ENCODE measurements around the gene FXYD5.
"Not testable (repeated sequence)": the region's sequence is repeated elsewhere in the genome, so short reads cannot be mapped to it uniquely, and the experiment has no call there.

FXYD5 gene

GRCh38 chr19:35179830-35180229 lies 25.3 kb downstream of the FXYD5 start:
- DNase-seq (ENCODE audit: low spot score): no peak

- DNase-seq (ENCODE audit: low spot score): no peak
These were observed 26.9 kb downstream of the FXYD5 start for GRCh38 chr19:35181387-35181786.

- DNase-seq (ENCODE audit: low spot score): no peak
These were observed 29.7 kb downstream of the FXYD5 start for GRCh38 chr19:35184267-35184666.

DNA sequence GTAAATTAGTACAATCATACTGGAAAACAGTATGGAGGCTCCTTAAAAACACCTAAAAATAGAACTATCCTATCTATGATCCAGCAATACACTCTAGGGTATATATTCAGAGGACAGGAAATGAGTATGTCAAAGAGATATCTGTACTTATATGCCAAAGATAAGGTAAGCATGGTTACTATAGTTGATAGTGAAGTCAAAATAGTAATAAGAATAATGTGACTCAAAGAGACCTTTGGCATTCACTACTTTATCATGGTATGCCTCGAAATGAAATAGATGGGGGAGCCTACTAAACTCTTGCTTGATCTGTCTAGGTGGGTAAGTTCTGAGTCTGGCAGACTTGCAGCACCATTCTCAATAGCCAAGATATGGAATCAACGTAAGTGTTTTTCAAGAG lies 30.3 kb downstream of the FXYD5 start:
- DNase-seq (ENCODE audit: low spot score): no peak

GRCh38 chr19:35194012-35194984 lies 39.8 kb downstream of the FXYD5 start:
- no peak for DNase-seq (ENCODE audit: low spot score)

DNA sequence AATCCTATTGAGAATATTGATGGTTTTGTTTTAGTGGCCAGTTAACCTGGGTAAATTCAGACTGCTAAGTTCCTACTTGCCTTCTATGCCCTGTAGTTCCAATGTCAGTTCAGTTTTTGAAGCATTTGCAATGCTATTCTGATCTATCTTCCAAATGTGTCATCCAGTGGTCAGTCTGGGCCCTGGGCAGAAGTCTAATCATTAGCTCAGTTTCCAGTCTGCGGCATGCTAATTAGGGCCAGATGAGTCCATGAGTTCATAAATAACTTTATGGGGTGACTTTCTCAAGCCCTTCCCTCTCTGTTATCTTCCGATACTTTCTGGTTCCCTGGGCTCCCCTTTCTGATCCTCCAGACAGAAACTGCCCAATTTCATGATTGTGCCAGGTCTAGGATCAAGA lies 41.3 kb downstream of the FXYD5 start:
- DNase-seq (ENCODE audit: low spot score): no peak

DNA sequence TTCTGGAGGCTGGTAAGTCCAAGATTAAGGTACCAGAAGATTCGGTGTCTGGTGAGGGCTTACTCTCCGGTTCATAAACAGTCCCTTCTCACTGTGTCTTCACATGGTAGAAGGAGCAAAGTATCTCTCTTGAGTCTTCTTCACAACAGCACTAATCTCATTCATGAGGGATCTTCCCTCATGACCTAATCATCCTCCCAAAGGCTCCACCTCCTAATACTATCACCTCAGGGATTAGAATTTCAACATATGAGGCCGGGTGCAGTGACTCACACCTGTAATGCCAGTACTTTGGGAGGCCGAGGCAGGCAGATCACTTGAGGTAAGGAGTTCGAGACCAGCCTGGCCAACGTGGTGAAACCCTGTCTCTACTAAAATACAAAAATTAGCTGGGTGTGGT lies 42.3 kb downstream of the FXYD5 start:
- DNase-seq (ENCODE audit: low spot score): not testable (repeated sequence)

DNA sequence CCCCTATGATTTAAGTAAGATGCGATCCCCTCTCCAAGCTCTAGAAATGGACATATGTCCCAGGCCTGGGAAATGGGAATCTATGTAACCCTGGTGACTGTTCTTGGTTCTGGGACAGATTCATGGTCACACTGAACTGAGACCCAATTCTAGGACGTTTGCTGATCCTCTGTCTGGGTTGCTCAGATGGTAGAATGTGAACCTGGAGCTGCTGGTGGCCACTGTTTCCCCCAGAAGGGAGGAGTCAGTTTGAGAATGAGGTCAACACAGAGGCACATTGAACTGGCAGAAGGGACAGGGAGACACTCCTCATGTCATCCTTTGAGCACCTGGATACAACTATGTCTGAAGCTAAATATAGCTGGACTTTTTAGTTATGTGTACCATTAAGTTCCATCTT lies 44.9 kb downstream of the FXYD5 start:
- DNase-seq (ENCODE audit: low spot score): no peak

DNA sequence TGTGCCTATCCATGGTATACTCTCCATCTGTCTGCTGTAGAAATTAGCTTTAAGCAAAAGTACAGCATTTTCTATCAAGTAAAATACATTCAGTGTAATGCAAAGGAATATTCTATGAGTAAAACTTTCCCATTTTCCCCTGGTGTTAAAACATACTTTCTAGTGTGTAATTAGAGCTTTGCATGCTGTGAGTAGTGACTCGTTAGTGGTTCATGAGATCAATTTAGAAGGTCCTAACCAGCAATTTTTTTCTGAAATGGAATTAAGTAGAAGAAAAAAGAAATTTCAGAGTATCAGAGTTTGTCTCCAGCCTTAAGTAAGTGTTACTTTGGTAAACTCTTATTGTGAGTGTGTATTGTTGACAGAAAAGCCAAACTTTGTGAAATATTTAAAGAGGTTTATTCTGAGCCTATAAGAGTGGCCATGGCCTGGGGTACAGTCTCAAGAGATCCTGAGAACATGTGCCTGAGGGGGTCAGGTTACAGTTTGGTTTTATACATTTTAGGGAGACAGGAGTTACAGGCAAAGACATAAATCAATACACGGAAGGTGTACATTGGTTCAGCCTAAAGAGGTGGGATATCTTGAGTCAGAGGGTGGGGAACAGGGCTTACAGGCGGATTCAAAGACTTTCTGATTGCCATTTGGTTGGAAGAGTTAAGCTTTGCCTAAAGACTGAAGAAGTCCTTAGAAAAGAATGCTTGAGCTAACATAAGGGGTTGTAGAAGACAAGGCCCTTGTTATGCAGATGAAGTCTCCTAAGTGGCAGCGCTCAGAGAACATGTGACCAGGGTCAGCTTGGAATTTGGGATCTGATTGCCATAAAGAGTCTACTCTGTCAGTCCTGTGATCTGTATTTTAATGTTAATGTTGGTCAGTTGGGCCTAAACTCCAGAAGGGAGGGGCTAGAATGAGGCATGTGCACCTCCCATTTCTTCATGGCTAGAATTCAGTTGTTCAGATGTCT lies 48.5 kb downstream of the FXYD5 start:
- no peak for DNase-seq (ENCODE audit: low spot score)

DNA sequence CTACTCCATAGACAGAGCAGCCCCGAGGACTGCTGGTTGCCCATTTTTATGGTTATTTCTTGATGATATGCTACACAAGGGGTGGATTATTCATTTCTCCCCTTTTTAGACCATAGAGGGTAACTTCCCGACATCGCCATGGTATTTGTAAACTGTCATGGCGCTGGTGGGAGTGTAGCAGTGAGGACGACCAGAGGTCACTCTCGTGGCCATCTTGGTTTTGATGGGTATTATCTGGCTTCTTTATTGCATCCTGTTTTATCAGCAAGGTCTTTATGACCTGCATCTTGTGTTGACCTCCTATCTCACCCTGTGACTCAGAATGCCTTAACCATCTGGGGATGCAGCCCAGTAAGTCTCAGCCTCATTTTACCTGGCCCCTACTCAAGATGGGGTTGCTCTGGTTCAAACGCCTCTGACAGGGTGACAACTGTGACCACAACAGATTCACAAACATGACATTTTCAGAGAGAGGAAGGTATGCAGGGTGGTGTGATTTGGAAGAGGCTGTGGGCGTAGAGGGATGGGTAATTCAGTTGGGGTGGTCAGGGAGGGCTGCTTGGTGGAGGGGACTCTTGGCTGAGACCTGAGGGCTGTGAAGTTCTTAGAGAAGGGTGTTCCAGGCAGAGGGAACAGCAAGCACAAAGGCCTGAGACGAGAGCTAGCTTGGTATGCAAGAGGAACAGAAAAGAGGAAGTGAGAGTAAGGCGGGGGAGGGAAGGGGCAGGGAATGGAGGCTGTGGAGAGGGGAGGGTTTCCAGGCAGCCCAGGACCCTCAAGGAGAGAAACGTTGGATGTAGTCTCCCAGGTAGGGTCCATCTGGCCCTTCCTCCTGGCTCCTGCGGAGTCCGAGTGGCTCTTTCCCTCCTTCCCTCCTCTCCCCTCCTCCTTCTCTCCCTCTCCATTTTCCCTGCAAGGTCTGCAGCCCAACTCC lies 50.5 kb downstream of the FXYD5 start:
- DNase-seq (ENCODE audit: low spot score): peak; percentile 57

DNA sequence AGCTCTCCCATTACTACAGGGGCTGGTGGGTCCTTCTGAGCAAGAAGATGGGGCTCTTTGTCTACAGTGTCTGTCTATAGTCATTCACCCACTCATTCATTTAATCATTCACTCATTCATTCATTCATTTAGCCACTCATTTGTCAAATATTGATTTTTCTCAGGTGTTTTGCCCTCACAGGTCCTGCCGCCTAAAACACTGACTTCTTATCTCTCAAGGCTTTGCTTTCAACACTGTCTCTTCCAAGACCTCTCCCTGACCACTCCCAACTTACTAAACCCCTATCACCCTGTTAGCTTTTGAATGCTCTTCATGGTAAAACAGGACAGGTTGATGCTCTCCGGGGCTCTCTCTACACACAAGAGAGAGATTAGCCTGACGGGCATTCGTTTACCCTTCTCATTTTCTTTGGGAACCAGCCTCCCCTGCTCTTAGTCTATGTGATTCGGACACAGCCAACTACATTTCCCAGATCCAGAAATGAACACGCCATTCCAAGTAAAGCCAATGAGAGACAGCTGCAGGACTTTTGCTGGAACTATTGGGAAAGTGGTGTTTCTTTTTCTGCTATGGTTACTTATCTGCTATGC lies 51.3 kb downstream of the FXYD5 start:
- DNase-seq (ENCODE audit: low spot score): no peak

DNA sequence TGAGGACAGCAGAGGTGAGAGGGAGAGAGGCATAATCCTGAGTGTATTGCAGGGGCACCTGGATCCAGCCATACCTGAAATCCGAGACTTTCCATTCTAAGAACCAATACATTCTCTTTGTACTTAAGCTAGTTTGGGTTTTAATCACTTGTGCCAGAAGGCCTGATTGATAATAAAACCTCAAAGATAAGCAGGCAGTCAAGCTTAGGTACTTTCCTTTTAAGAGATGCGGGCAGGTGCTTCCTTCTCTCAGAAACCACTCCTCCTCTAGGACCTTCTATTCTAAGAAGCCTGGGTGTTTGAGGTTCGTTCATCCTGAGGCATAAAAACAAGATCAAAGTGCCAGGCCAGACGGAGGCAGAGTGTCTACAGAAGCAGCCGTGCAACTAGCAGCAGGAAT lies 51.8 kb downstream of the FXYD5 start:
- no peak for DNase-seq (ENCODE audit: low spot score)

DNA sequence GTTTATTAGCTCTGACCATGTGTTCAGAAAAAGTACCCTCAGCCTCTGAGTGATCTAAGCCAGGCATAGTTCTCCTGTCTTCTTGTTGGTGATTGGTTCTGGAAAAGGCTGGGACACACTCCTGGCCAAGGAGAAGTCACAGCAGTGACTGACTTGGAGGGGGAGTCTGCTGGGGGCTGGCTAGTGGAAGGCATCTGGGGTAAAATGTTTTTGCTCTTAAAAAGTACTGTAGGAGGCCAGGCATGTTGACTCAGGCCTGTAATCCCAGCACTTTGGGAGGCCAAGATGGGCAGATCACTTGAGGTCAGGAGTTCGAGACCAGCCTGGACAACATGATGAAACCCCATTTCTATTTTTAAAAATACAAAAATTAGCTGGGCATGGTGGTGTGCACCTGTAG lies 52.3 kb downstream of the FXYD5 start:
- no peak for DNase-seq (ENCODE audit: low spot score)

GRCh38 chr19:35207391-35207871 lies 52.9 kb downstream of the FXYD5 start:
- no peak for DNase-seq (ENCODE audit: low spot score)

DNA sequence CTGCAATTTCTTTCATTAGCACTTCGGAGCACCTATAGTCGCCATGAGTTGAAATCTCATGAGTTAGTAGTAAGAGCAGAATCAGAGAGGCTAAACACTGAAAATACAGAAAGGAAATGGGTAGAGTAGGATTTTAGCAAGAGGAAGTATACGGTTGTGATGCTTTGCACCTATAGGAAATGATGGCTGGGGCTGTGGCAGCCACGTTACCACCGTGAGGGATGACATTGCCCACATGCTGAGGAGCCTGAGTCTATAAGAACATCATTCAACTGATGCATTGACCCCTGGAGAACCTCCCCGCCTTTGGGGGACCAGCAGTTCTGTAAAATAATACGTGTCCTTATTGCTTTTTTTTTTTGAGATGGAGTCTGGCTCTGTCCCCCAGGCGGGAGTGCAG lies 53.6 kb downstream of the FXYD5 start:
- DNase-seq (ENCODE audit: low spot score): no peak

- no peak for DNase-seq (ENCODE audit: low spot score)
These were observed 55.1 kb downstream of the FXYD5 start for GRCh38 chr19:35209646-35210045.

- peak; percentile 28 for DNase-seq (ENCODE audit: low spot score)
These were observed 57.2 kb downstream of the FXYD5 start for GRCh38 chr19:35211545-35212230.

DNA sequence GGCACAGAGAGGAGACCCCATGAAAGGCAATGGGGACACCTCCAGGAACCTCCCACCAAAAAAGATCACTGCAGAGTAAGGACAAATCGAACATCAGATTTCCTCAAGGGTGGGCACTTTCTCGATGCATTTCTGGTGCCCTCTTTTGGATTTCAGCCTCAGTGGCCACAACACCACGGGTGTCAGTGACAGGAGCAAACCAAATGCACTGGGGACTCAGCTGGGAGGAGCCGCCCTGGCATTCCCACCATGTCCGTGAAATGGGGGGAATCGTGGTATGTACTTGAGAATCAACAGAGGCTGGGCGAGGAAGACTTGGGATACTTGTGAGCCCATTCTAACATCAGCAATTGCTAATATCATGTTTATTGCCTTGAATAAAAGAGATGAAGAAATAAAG lies 57.7 kb downstream of the FXYD5 start:
- DNase-seq (ENCODE audit: low spot score): no peak

GRCh38 chr19:35213663-35214632 lies 59.4 kb downstream of the FXYD5 start:
- peak; percentile 31 for DNase-seq (ENCODE audit: low spot score)
